A549 (cell line): ENCODE results near the gene KDM8.

Experiments
- CEBPB ChIP-seq, 2 experiments: fragments of >200 bp in 1 of 2; sonication (Bioruptor Twin) in 1 of 2; formaldehyde crosslinking in 1 of 2; IDR thresholded peaks; 2 replicates each; pipeline ENCODE4 v1.6.1; 2012 to 2016
- TF ChIP-seq, protein P1 (sequence below): fragments of >200 bp; sonication (Bioruptor Twin); formaldehyde crosslinking; IDR thresholded peaks from 3 replicates; pipeline ENCODE4 v1.5.1; 2016

GRCh38 chr16:27235938-27236245 lies 32.6 kb downstream of the KDM8 start:
- TF ChIP-seq, protein P1, sequence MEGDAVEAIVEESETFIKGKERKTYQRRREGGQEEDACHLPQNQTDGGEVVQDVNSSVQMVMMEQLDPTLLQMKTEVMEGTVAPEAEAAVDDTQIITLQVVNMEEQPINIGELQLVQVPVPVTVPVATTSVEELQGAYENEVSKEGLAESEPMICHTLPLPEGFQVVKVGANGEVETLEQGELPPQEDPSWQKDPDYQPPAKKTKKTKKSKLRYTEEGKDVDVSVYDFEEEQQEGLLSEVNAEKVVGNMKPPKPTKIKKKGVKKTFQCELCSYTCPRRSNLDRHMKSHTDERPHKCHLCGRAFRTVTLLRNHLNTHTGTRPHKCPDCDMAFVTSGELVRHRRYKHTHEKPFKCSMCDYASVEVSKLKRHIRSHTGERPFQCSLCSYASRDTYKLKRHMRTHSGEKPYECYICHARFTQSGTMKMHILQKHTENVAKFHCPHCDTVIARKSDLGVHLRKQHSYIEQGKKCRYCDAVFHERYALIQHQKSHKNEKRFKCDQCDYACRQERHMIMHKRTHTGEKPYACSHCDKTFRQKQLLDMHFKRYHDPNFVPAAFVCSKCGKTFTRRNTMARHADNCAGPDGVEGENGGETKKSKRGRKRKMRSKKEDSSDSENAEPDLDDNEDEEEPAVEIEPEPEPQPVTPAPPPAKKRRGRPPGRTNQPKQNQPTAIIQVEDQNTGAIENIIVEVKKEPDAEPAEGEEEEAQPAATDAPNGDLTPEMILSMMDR = no peak
- no peak for TF ChIP-seq CEBPB (IDR thresholded peaks at IDR 0.05)
